Activated CD4-positive, alpha-beta T cell treated with anti-CD3 and anti-CD28 coated beads for 36 hours (primary cell): ENCODE data around the gene ORC6. TPM values are rescaled to one million over a fixed set of nuclear protein-coding genes. Genes with fewer than 3 reads are reported as not detected.

Experiments used
- ATAC-seq: fragments of 200-7000 bp; cut with Tn5 transposase; one replicate; pipeline ENCODE4 v1.10.0; 2021; ENCODE audit warnings: mild to moderate bottlenecking, moderate library complexity
- CTCF ChIA-PET: fragments of 350-600 bp; sonication (Branson Sonifier 250); formaldehyde crosslinking; loops from one replicate; lab custom pipeline; 2021; ENCODE audit warnings: antibody characterized with exemption; lab: Charles Lee
- POLR2A ChIA-PET: fragments of 350-600 bp; sonication (Branson Sonifier 250); formaldehyde crosslinking; loops from one replicate; lab custom pipeline; 2021; ENCODE audit warnings: antibody characterized with exemption, inconsistent platforms; lab: Charles Lee
- DNase-seq: peaks from one replicate; pipeline ENCODE4 v3.0.0-alpha.2; 2020
- H3K27ac Mint-ChIP-seq: one replicate; pipeline ENCODE4 v1.8.0; 2021; ENCODE audit warnings: mixed read lengths
- H3K27me3 Mint-ChIP-seq: one replicate; pipeline ENCODE4 v1.8.0; 2021; ENCODE audit warnings: mixed read lengths
- H3K36me3 Mint-ChIP-seq: one replicate; pipeline ENCODE4 v1.8.0; 2021; ENCODE audit warnings: low read depth, mixed read lengths
- H3K4me1 Mint-ChIP-seq: one replicate; pipeline ENCODE4 v1.8.0; 2021; ENCODE audit warnings: mixed read lengths
- H3K4me3 Mint-ChIP-seq: one replicate; pipeline ENCODE4 v1.8.0; 2021; ENCODE audit warnings: mild to moderate bottlenecking, moderate library complexity, mixed read lengths
- H3K9me3 Mint-ChIP-seq: one replicate; pipeline ENCODE4 v1.8.0; 2021; ENCODE audit warnings: low read depth, mixed read lengths
- intact Hi-C, 2 experiments: fragments of 100-400 bp; cut with DNase I in 1 of 2; cut with micrococcal nuclease in 1 of 2; formaldehyde crosslinking; loops; one replicate each; pipeline versions ENCODE4 v1.14.2 to v1.15.1; 2022 to 2024; cut with DNase I, micrococcal nuclease
- total RNA-seq, 2 experiments: library from RNA; stranded (reverse); gene quantifications; one replicate each; pipeline ENCODE4 v1.2.3, GENCODE V29; 2021

Gene ORC6
- total RNA-seq, 2 experiments from 2014 or later, result 30.3 to 43.4 TPM

- ATAC-seq (no peak), DNase-seq (no peak)
- Mint-ChIP-seq H3K4me1 (no peaks in the 10 kb centered on the region), H3K27me3 (no peaks in the 10 kb centered on the region), H3K36me3 (no peaks in the 10 kb centered on the region), H3K27ac (no peak overlapping the region), H3K9me3 (no peaks in the 10 kb centered on the region), H3K4me3 (no peak overlapping the region)
- intact Hi-C loops, result no loop called here
- ChIA-PET POLR2A (no interaction called here), CTCF (no interaction called here)
Observed at GRCh38 chr16:46733319-46733830, 43.9 kb downstream of the ORC6 start.

DNA sequence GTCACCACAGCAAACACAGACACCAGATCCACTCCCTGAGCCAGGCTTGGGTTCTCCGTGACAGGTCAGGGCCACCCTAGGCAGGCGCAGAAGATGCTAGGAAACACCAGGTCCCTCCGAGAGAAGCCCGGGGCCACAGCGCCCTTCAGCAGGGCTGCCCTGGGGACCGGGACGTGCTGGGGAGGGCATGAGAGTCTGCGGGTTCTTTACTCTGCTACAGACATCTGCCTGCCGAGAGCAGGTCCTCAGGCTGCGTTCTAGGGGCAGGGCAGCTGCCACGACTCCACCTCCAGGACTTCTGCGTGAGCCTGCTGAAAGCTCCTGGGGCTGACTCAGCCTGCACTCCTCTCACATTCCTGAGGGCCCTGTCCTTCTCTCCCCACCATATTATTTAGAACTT lies 47.2 kb downstream of the ORC6 start:
- ATAC-seq (no peak), DNase-seq (no peak)
- no peaks in the 10 kb centered on the region for H3K4me1 Mint-ChIP-seq
- no peaks in the 10 kb centered on the region for H3K9me3 Mint-ChIP-seq
- H3K27me3 Mint-ChIP-seq, result no peaks in the 10 kb centered on the region
- no peak overlapping the region for H3K27ac Mint-ChIP-seq
- CTCF ChIA-PET, result no interaction called here
- no peak overlapping the region for H3K4me3 Mint-ChIP-seq
- POLR2A ChIA-PET, result no interaction called here
- no peaks in the 10 kb centered on the region for H3K36me3 Mint-ChIP-seq
- intact Hi-C loops, result no loop called here

DNA sequence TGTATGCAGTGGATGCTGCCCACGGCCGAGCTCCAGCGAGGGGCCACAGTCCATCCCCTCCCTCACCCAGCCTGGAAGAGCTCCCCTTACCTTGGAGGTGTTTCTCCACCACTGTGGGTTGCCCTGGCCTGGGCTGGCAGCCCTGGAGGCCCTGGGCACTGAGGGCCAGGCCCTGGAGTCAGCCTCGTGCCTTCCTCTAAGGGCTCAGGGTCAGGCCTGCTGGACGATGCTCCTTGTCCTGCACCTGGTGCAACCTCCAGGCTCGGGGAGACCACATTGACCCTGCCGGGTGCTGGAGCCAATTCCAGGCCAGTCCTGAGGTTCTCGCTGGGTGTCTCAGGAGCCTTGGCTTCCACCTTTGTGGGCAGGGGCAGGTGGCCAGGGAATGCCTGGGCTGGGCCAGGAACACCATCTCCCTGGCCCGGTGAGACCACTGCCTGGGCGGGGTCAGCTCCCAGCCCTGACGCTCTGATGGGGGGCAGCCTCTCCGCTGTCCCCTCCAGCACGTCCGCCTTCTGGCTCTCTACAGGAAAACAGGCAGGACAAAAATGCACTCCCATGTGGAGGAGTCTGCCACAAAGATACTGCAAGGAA lies 48.3 kb downstream of the ORC6 start:
- H3K27me3 Mint-ChIP-seq, result no peaks in the 10 kb centered on the region
- ATAC-seq, result no peak
- H3K4me3 Mint-ChIP-seq, result no peak overlapping the region
- H3K4me1 Mint-ChIP-seq, result no peaks in the 10 kb centered on the region
- intact Hi-C loops, result no loop called here
- no peak for DNase-seq
- H3K27ac Mint-ChIP-seq, result no peak overlapping the region
- POLR2A ChIA-PET, result no interaction called here
- CTCF ChIA-PET, result interaction anchor here (0.6 to 1.0 kb wide), 2 partner anchors 14 to 1949 kb away, joined by 4 to 5 read pairs; no protein-coding TSS in a partner anchor
- no peaks in the 10 kb centered on the region for H3K36me3 Mint-ChIP-seq
- H3K9me3 Mint-ChIP-seq, result no peaks in the 10 kb centered on the region

- ATAC-seq, result no peak
- CTCF ChIA-PET, result interaction anchor here (2.3 kb wide), 1 partner anchor 67 kb away, joined by 11 read pairs; no protein-coding TSS in a partner anchor
- H3K4me3 Mint-ChIP-seq, result no peak overlapping the region
Observed at GRCh38 chr16:46739934-46740333, 50.5 kb downstream of the ORC6 start.

GRCh38 chr16:46743232-46743719 lies 53.8 kb downstream of the ORC6 start:
- no peaks in the 10 kb centered on the region for H3K27me3 Mint-ChIP-seq
- ATAC-seq, result peak; percentile 57
- POLR2A ChIA-PET, result interaction anchor here (0.7 to 0.8 kb wide), 2 partner anchors 27 to 126 kb away, joined by 3 read pairs; no protein-coding TSS in a partner anchor
- CTCF ChIA-PET, result interaction anchor here (0.6 to 0.8 kb wide), 3 partner anchors 16 to 174 kb away, joined by 3 to 4 read pairs (median 3); no protein-coding TSS in a partner anchor
- H3K4me1 Mint-ChIP-seq, result peaks cover 5% of the 10 kb centered on the region
- intact Hi-C loops, result no loop called here
- H3K9me3 Mint-ChIP-seq, result no peaks in the 10 kb centered on the region
- peak; percentile 34 for DNase-seq
- H3K4me3 Mint-ChIP-seq, result peak overlapping the region; percentile 8
- no peak overlapping the region for H3K27ac Mint-ChIP-seq
- no peaks in the 10 kb centered on the region for H3K36me3 Mint-ChIP-seq

More at GRCh38 chr16:46739934-46740333, 50.5 kb downstream of the ORC6 start:
- Mint-ChIP-seq H3K9me3 (no peaks in the 10 kb centered on the region), H3K27ac (no peak overlapping the region), H3K27me3 (no peaks in the 10 kb centered on the region), H3K36me3 (no peaks in the 10 kb centered on the region), H3K4me1 (peaks cover 5% of the 10 kb centered on the region)
- intact Hi-C loops, result no loop called here
- DNase-seq, result no peak
- POLR2A ChIA-PET, result no interaction called here

DNA sequence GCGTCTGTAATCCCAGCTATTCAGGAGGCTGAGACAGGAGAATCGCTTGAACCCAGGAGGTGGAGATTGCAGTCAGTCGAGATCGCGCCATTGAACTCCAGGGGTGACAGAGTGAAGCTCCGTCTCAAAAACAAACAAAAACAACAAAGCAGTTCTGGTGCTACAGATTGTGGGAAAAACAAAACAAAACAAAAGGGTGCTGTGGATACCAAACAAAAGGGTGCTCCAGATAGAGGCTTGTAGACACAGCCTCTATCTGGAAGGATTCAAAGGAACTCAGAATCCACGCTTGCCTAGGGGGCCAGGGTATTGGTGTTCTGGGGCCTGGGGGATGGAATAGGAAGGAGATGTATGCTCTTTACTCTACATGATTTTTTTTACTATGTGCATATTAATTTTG lies 56.2 kb downstream of the ORC6 start:
- POLR2A ChIA-PET, result no interaction called here
- Mint-ChIP-seq H3K27ac (no peak overlapping the region), H3K36me3 (no peaks in the 10 kb centered on the region), H3K9me3 (no peaks in the 10 kb centered on the region), H3K4me3 (no peak overlapping the region), H3K4me1 (peaks cover 5% of the 10 kb centered on the region), H3K27me3 (no peaks in the 10 kb centered on the region)
- ATAC-seq (no peak), DNase-seq (no peak)
- CTCF ChIA-PET, result no interaction called here
- intact Hi-C loops, result no loop called here

- Mint-ChIP-seq H3K27ac (no peak overlapping the region), H3K36me3 (no peaks in the 10 kb centered on the region), H3K4me1 (peaks cover 5% of the 10 kb centered on the region), H3K27me3 (no peaks in the 10 kb centered on the region), H3K4me3 (no peak overlapping the region), H3K9me3 (no peaks in the 10 kb centered on the region)
- intact Hi-C loops, result no loop called here
- POLR2A ChIA-PET, result no interaction called here
- CTCF ChIA-PET, result no interaction called here
- ATAC-seq, result no peak
- DNase-seq, result no peak
Observed at GRCh38 chr16:46746821-46747776, 57.6 kb downstream of the ORC6 start.

Other genes with a start within 250 kb of the ORC6 start
- 10 to 100 TPM; 29.1 to 47.4 TPM for gene SHCBP1, start 68.3 kb upstream of the ORC6 start, total RNA-seq
- gene VPS35, start 481 bp upstream of the ORC6 start, total RNA-seq, result 10 to 100 TPM; 60.0 to 98.4 TPM
- under 1 TPM; 0.05 to 0.27 TPM for gene MYLK3, start 58.7 kb downstream of the ORC6 start, total RNA-seq
- gene C16orf87, start 141.5 kb downstream of the ORC6 start, total RNA-seq, result 10 to 100 TPM; 14.6 to 17.2 TPM
- gene GPT2, start 194.7 kb downstream of the ORC6 start, total RNA-seq, result 10 to 100 TPM; 25.6 to 34.9 TPM